ENCODE data around the gene MIOS. TPM values are rescaled to one million over a fixed set of nuclear protein-coding genes. Genes with fewer than 3 reads are reported as not detected.

Gene MIOS
- total RNA-seq, 1 experiment from 2014 or later, result 25.8 TPM

Other genes with a start within 250 kb of the MIOS start
- gene COL28A1, start 31.0 kb upstream of the MIOS start, total RNA-seq (2021; ENCODE audit: unreplicated experiment), result 0.12 TPM
- gene UMAD1, start 73.9 kb downstream of the MIOS start, total RNA-seq (2021; ENCODE audit: unreplicated experiment), result 12.7 TPM
- 87.5 TPM for gene RPA3, start 151.7 kb downstream of the MIOS start, total RNA-seq (2021; ENCODE audit: unreplicated experiment)